ENCODE data around the gene ATP2B2. TPM values are rescaled to one million over a fixed set of nuclear protein-coding genes. Genes with fewer than 3 reads are reported as not detected.
A peak's percentile ranks its signal among the peaks of the same experiment; 100 is the strongest.

ATP2B2 gene
- total and polyA plus RNA-seq, 8 donors, result 0.11 to 0.75 (median 0.21) TPM

GRCh38 chr3:10459954-10460754 lies 45.2 kb downstream of the ATP2B2 start:
- Histone ChIP-seq H3K4me3 (no peak overlapping the region), H3K27ac (no peak overlapping the region), H3K36me3 (no peaks in the 10 kb centered on the region), H3K9me3 (no peaks in the 10 kb centered on the region), H3K27me3 (no peaks in the 10 kb centered on the region), H3K4me1 (no peaks in the 10 kb centered on the region)
- ATAC-seq, result peak in 3 of 4 donors; percentile 51 to 83 (median 58)
- DNase-seq, result peak in 4 of 6 donors; percentile 12 to 39 (median 26)
- no peak for TF ChIP-seq CTCF (IDR thresholded peaks at IDR 0.05)
- intact Hi-C loops (cut with DNase I), result no loop called here
- no peak for FAIRE-seq
- WGBS, 2 donors, result 37 to 41% methylated on average over 5 of the region's 5 CpGs

GRCh38 chr3:10457560-10457959 lies 47.8 kb downstream of the ATP2B2 start:
- Histone ChIP-seq H3K27me3 (no peaks in the 10 kb centered on the region), H3K9me3 (no peaks in the 10 kb centered on the region), H3K36me3 (no peaks in the 10 kb centered on the region), H3K4me1 (no peaks in the 10 kb centered on the region), H3K27ac (no peak overlapping the region), H3K4me3 (no peak overlapping the region)
- DNase-seq, result no peak
- FAIRE-seq, result no peak
- ATAC-seq, result no peak
- intact Hi-C loops (cut with DNase I), result no loop called here
- 25 to 32% methylated on average over 3 of the region's 3 CpGs for WGBS, 2 donors
- TF ChIP-seq CTCF (IDR thresholded peaks at IDR 0.05), result no peak

- Histone ChIP-seq H3K27me3 (no peaks in the 10 kb centered on the region), H3K4me3 (no peak overlapping the region), H3K4me1 (no peaks in the 10 kb centered on the region), H3K36me3 (no peaks in the 10 kb centered on the region), H3K27ac (no peak overlapping the region), H3K9me3 (no peaks in the 10 kb centered on the region)
- DNase-seq (no peak), ATAC-seq (no peak), FAIRE-seq (no peak)
- WGBS, 2 donors, result 52 to 60% methylated on average over 2 of the region's 2 CpGs
- intact Hi-C loops (cut with DNase I), result no loop called here
- TF ChIP-seq CTCF (IDR thresholded peaks at IDR 0.05), result no peak
These were observed 48.4 kb downstream of the ATP2B2 start for GRCh38 chr3:10456981-10457380.

- H3K9me3 ChIP-seq, result no peaks in the 10 kb centered on the region
- H3K4me1 ChIP-seq, result no peaks in the 10 kb centered on the region
- no peaks in the 10 kb centered on the region for H3K27me3 ChIP-seq
- intact Hi-C loops (cut with DNase I), result no loop called here
- no peaks in the 10 kb centered on the region for H3K36me3 ChIP-seq
- DNase-seq (no peak), FAIRE-seq (no peak), ATAC-seq (no peak)
- H3K27ac ChIP-seq, result no peak overlapping the region
- no peak for TF ChIP-seq CTCF (IDR thresholded peaks at IDR 0.05)
- H3K4me3 ChIP-seq, result no peak overlapping the region
These were observed 49.9 kb downstream of the ATP2B2 start for GRCh38 chr3:10455545-10455914.

GRCh38 chr3:10454907-10455544 lies 50.4 kb downstream of the ATP2B2 start:
- Histone ChIP-seq H3K4me3 (no peak overlapping the region), H3K36me3 (no peaks in the 10 kb centered on the region), H3K9me3 (no peaks in the 10 kb centered on the region), H3K27ac (no peak overlapping the region), H3K4me1 (no peaks in the 10 kb centered on the region), H3K27me3 (no peaks in the 10 kb centered on the region)
- no peak for FAIRE-seq
- DNase-seq, result no peak
- no peak for ATAC-seq
- intact Hi-C loops (cut with DNase I), result no loop called here
- WGBS, 2 donors, result 0% methylated on average over 1 of the region's 1 CpG
- no peak for TF ChIP-seq CTCF (IDR thresholded peaks at IDR 0.05)

All from pancreas (tissue), 10 donors.